Tibial nerve (tissue), 4 donors: ENCODE results near the gene ADIPOQ. TPM values are rescaled to one million over a fixed set of nuclear protein-coding genes. Genes with fewer than 3 reads are reported as not detected.
"Not testable (repeated sequence)": the region's sequence is repeated elsewhere in the genome, so short reads cannot be mapped to it uniquely, and the experiment has no call there.

Experiments
- DNase-seq, 2 donors: peaks; one replicate each; pipeline ENCODE4 v3.0.0-alpha.2; 2019; ENCODE audit warnings: low spot score in 2 of 2
- H3K27ac ChIP-seq, 4 donors: fragments of 200-600 bp; sonication (generic) in 3 of 4; one replicate each; pipeline ENCODE4 v1.5.1; 2017 to 2019; ENCODE audit warnings: mild to moderate bottlenecking in 1 of 4
- H3K27me3 ChIP-seq, 2 donors: fragments of 200-600 bp; sonication (generic) in 1 of 2; one replicate each; pipeline versions ENCODE4 v1.5.1 to v1.6.0; 2017 to 2019
- H3K36me3 ChIP-seq, 3 donors: fragments of 200-600 bp; sonication (generic); one replicate each; pipeline ENCODE4 v1.5.1; 2018 to 2019
- H3K4me1 ChIP-seq, 4 donors: fragments of 200-600 bp; sonication (generic) in 3 of 4; one replicate each; pipeline ENCODE4 v1.5.1; 2017 to 2019
- H3K4me3 ChIP-seq, 4 donors: fragments of 200-600 bp; sonication (generic) in 3 of 4; one replicate each; pipeline ENCODE4 v1.5.1; 2017 to 2019; ENCODE audit warnings: mild to moderate bottlenecking in 1 of 4, moderate library complexity in 1 of 4
- H3K9me3 ChIP-seq, 4 donors: fragments of 200-600 bp; sonication (generic) in 3 of 4; one replicate each; pipeline ENCODE4 v1.5.1; 2017 to 2019
- EP300 ChIP-seq, 2 donors: sonication (generic); formaldehyde crosslinking; IDR thresholded peaks; one replicate each; pipeline ENCODE4 v1.6.1; 2017; ENCODE audit warnings: antibody characterized with exemption in 2 of 2, mild to moderate bottlenecking in 1 of 2
- POLR2A ChIP-seq, 2 donors: fragments of 450-650 bp; IDR thresholded peaks; one replicate each; pipeline ENCODE4 v1.6.1; 2017; ENCODE audit warnings: antibody characterized with exemption in 2 of 2, mild to moderate bottlenecking in 2 of 2, moderate library complexity in 2 of 2
- WGBS, 2 donors: methylation state at CpG; one replicate each; pipeline ENCODE4 v1.1.5; 2018; 5-methylcytosine and 5-hydroxymethylcytosine counted together
- total RNA-seq, 4 donors: library from RNA; depleted of rRNA; stranded (reverse); fragments of >200 nt; gene quantifications; one replicate each; pipeline ENCODE4 v1.1.0, GENCODE V29; 2016
- TF ChIP-seq, protein P1 (sequence below), 5 experiments: fragments of 200-600 bp in 3 of 5; fragments of 450-650 bp in 2 of 5; sonication (generic) in 3 of 5; IDR thresholded peaks; one replicate each; pipeline ENCODE4 v1.5.1; 2016 to 2019; ENCODE audit warnings: antibody characterized with exemption in 5 of 5, mild to moderate bottlenecking in 3 of 5, moderate library complexity in 2 of 5

The ADIPOQ gene
- total RNA-seq, 4 donors from 2014 or later = 70.8 to 213 (median 172) TPM

DNA sequence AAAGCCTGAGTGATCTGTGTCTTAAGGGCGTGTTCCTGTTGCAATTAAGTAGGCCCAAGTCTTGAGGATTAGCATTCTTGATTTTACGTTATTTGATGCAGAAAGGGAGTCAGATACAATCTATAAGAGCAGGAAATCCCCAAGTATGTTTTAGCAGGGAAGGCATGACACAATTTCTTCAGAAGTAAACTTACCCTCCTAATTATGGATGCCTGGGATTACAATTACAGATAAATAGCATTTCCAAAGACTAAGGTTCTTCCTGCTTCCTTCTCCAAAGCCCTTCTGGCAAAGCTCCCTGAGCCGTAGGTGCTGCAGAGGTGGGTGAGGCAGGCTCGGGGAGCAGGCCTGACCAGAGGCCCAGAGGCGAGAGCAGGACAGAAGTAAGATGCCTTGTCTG, 52.9 kb downstream of the ADIPOQ start:
- Histone ChIP-seq H3K27me3 (no peaks in the 10 kb centered on the region), H3K9me3 (no peaks in the 10 kb centered on the region), H3K4me1 (no peaks in the 10 kb centered on the region), H3K27ac (no peak overlapping the region), H3K36me3 (no peaks in the 10 kb centered on the region), H3K4me3 (no peak overlapping the region)
- TF ChIP-seq POLR2A (IDR thresholded peaks at IDR 0.05) (no peak), EP300 (IDR thresholded peaks at IDR 0.05) (no peak)
- WGBS, 2 donors = 86 to 87% methylated on average over 5 of the region's 5 CpGs
- no peak for DNase-seq

DNA sequence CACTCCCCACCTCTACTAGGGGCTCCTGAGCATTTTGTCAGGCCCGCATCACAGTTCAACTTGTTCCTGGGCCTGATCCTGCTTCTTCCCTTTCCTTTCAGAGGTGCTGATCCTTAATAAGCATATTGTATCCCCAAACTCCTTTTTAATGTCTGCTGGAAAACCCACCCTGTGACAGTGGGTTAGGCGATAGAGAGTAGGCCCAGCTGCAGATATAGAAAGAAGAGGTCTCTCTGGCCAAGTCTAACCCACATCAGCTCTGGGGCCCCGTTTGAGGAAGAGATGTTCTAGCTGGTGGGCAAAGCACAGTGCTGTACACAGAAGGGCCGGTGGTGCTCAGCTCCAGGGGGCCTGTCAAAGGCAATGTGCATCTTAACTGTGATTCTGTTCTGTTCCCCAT, 53.5 kb downstream of the ADIPOQ start:
- DNase-seq = no peak
- H3K4me3 ChIP-seq = no peak overlapping the region
- no peak overlapping the region for H3K27ac ChIP-seq
- H3K27me3 ChIP-seq = no peaks in the 10 kb centered on the region
- WGBS, 2 donors = 86 to 95% methylated on average over 4 of the region's 4 CpGs
- no peaks in the 10 kb centered on the region for H3K36me3 ChIP-seq
- H3K9me3 ChIP-seq = no peaks in the 10 kb centered on the region
- TF ChIP-seq POLR2A (IDR thresholded peaks at IDR 0.05) = no peak
- TF ChIP-seq EP300 (IDR thresholded peaks at IDR 0.05) = no peak
- TF ChIP-seq, protein P1, sequence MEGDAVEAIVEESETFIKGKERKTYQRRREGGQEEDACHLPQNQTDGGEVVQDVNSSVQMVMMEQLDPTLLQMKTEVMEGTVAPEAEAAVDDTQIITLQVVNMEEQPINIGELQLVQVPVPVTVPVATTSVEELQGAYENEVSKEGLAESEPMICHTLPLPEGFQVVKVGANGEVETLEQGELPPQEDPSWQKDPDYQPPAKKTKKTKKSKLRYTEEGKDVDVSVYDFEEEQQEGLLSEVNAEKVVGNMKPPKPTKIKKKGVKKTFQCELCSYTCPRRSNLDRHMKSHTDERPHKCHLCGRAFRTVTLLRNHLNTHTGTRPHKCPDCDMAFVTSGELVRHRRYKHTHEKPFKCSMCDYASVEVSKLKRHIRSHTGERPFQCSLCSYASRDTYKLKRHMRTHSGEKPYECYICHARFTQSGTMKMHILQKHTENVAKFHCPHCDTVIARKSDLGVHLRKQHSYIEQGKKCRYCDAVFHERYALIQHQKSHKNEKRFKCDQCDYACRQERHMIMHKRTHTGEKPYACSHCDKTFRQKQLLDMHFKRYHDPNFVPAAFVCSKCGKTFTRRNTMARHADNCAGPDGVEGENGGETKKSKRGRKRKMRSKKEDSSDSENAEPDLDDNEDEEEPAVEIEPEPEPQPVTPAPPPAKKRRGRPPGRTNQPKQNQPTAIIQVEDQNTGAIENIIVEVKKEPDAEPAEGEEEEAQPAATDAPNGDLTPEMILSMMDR (IDR thresholded peaks at IDR 0.05) = no peak
- no peaks in the 10 kb centered on the region for H3K4me1 ChIP-seq

DNA sequence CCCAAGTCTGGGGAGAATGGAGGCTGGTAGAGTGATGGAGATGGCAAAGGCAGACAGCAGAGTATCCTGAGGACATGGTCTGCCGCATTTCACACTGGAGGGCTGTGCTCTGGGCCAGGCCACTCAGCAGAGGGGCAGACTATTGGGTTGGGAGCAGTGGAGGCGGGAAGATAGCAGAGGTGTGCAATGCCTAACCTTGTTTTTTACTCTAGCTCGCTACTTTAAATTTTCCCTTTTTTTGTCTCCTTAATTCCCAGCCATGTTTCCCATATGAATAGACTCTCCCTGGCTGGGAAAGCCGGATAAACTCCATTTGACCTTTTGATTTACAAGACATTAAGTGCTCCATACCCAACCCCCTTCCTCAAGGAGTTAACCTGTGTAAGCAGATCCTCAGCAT, 54.4 kb downstream of the ADIPOQ start:
- Histone ChIP-seq H3K9me3 (no peaks in the 10 kb centered on the region), H3K27ac (no peak overlapping the region), H3K4me1 (no peaks in the 10 kb centered on the region), H3K4me3 (no peak overlapping the region), H3K27me3 (no peaks in the 10 kb centered on the region), H3K36me3 (no peaks in the 10 kb centered on the region)
- TF ChIP-seq EP300 (IDR thresholded peaks at IDR 0.05) = no peak
- no peak for TF ChIP-seq POLR2A (IDR thresholded peaks at IDR 0.05)
- TF ChIP-seq, protein P1 (IDR thresholded peaks at IDR 0.05) = no peak
- 55 to 68% methylated on average over 4 of the region's 4 CpGs for WGBS, 2 donors
- DNase-seq = no peak

DNA sequence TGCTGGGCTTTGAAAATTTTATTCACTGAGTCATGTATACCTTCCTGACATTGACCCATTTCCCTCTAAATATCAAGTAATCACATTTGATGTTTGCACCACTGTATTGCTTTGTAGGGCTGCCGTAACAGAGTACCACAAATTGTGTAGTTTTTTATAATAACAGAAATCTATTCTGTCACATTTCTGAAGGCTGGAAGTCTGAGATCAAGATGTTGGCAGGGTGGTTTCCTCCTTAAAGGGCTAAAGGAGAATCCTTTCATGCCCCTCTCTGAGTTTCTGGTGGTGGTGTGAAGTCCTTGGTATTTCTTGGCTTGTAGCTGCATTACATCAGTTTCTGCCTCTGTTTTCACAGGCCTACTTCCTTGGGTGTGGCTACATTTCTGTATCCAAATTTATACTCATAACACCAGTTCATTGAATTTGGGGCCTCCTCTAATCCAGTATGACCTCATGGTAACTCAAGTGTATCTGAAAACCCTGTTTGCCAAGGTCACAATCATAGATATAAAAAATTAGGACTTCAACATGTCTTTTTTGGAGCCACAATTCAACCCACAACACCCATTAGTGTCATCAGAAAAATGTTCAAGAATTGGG, 58.7 kb downstream of the ADIPOQ start:
- no peaks in the 10 kb centered on the region for H3K27me3 ChIP-seq
- no peak overlapping the region for H3K4me3 ChIP-seq
- no peak for DNase-seq
- H3K27ac ChIP-seq = no peak overlapping the region
- H3K36me3 ChIP-seq = no peaks in the 10 kb centered on the region
- no peaks in the 10 kb centered on the region for H3K9me3 ChIP-seq
- H3K4me1 ChIP-seq = no peaks in the 10 kb centered on the region
- TF ChIP-seq EP300 (IDR thresholded peaks at IDR 0.05) = no peak
- no peak for TF ChIP-seq POLR2A (IDR thresholded peaks at IDR 0.05)
- TF ChIP-seq, protein P1 (IDR thresholded peaks at IDR 0.05) = no peak
- WGBS, 2 donors = 39 to 44% methylated on average over 1 of the region's 1 CpG

DNA sequence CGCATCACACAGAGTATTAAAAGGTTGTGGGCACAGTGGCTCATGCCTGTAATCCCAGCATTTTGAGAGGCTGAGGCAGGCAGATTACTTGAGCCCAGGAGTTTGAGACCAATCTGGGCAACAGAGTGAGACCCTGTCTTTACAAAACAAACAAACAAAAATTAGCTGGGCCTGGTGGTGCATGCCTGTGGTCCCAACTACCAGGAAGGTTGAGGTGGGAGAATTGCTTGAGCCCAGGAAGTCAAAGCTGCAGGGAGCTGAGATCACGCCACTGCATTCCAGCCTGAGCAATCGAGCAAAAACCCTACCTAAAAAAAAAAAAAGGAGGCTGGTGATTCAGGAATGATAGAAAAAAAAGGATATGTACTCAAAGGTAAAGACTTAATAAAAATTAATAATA, 59.6 kb downstream of the ADIPOQ start:
- no peak overlapping the region for H3K27ac ChIP-seq
- 72 to 77% methylated on average over 3 of the region's 3 CpGs for WGBS, 2 donors
- TF ChIP-seq EP300 (IDR thresholded peaks at IDR 0.05) (no peak), POLR2A (IDR thresholded peaks at IDR 0.05) (no peak)
- TF ChIP-seq, protein P1 (IDR thresholded peaks at IDR 0.05) = no peak
- no peak overlapping the region for H3K4me3 ChIP-seq
- no peaks in the 10 kb centered on the region for H3K4me1 ChIP-seq
- DNase-seq = no peak
- no peaks in the 10 kb centered on the region for H3K27me3 ChIP-seq
- no peaks in the 10 kb centered on the region for H3K36me3 ChIP-seq
- H3K9me3 ChIP-seq = no peaks in the 10 kb centered on the region

DNA sequence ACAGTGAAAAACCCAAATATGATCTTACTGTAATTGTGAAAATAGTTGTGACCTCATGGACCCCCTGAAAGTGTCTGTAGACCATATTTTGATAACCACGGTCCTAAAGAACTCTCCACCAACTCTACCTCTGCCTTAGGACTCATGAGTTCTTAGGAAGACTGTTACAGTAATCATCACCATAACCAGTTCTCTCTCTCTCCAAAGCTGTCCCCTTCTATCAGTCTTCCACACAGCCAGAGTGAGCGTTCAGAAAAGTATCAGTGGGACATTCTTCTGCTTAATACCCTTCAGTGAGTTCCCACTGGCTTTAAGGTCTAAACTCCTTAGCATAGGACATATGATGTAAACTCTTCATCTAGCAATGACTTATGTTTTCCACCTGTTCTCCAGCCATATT, 60.2 kb downstream of the ADIPOQ start:
- TF ChIP-seq, protein P1 (IDR thresholded peaks at IDR 0.05) = no peak
- TF ChIP-seq POLR2A (IDR thresholded peaks at IDR 0.05) (no peak), EP300 (IDR thresholded peaks at IDR 0.05) (no peak)
- no peaks in the 10 kb centered on the region for H3K4me1 ChIP-seq
- 82 to 88% methylated on average over 2 of the region's 2 CpGs for WGBS, 2 donors
- no peak overlapping the region for H3K4me3 ChIP-seq
- no peak overlapping the region for H3K27ac ChIP-seq
- H3K9me3 ChIP-seq = no peaks in the 10 kb centered on the region
- DNase-seq = no peak
- no peaks in the 10 kb centered on the region for H3K36me3 ChIP-seq
- H3K27me3 ChIP-seq = no peaks in the 10 kb centered on the region

DNA sequence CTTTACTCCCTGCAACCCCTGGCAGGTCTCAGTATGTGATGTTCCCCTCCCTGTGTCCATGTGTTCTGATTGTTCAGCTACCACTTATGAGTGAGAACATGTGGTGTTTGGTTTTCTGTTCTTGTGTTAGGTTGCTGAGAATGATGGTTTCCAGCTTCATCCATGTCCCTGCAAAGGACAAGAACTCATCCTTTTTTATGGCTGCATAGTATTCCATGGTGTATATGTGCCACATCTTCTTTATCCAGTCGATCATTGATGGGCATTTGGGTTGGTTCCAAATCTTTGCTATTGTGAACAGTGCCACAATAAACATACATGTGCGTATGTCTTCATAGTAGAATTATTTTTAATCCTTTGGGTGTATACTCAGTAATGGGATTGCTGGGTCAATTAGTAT, 61.2 kb downstream of the ADIPOQ start:
- not testable (repeated sequence) for H3K27ac ChIP-seq, H3K4me3 ChIP-seq, H3K36me3 ChIP-seq, H3K9me3 ChIP-seq, H3K27me3 ChIP-seq, DNase-seq, H3K4me1 ChIP-seq
- WGBS, 2 donors = 90 to 94% methylated on average over 2 of the region's 2 CpGs

DNA sequence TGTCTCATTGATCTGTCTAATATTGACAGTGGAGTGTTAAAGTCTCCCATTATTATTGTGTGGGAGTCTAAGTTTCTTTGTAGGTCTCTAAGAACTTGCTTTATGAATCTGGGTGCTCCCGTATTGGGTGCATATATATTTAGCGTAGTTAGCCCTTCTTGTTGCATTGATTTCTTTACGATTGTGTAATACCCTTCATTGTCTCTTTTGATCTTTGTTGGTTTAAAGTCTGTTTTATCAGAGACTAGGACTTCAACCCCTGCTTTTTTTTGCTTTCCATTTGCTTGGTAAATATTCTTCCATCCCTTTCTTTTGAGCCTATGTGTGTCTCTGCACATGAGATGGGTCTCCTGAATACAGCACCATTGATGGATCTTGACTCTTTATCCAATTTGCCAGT, 64.6 kb downstream of the ADIPOQ start:
- H3K27me3 ChIP-seq, H3K4me3 ChIP-seq, H3K36me3 ChIP-seq, H3K27ac ChIP-seq, H3K9me3 ChIP-seq, H3K4me1 ChIP-seq, DNase-seq: not testable (repeated sequence)
- 91 to 94% methylated on average over 3 of the region's 3 CpGs for WGBS, 2 donors
